ENCODE results near the gene ANO4.
A peak's percentile ranks its signal among the peaks of the same experiment; 100 is the strongest.
"Not testable (repeated sequence)": the region's sequence is repeated elsewhere in the genome, so short reads cannot be mapped to it uniquely, and the experiment has no call there.

ANO4 gene

DNA sequence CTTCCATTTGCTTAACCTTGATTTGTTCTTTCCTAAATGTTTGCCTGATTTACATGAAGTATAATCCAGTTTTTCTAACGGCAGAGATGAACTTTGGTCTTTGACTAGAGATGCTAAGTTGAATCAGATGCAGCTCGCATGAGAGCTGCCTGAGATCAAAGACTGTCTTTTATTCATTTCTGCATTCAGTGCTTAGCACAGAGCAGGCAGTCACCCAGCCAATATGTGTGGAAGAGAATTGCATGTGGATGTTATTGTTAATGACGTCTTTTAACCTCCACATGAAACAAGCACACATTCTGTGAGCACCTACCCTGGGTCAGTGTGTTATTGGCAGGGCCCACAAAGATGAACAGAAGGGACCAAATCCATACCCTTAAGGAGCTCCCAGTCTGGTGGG lies 316.3 kb downstream of the ANO4 start:
- no peak for DNase-seq

DNA sequence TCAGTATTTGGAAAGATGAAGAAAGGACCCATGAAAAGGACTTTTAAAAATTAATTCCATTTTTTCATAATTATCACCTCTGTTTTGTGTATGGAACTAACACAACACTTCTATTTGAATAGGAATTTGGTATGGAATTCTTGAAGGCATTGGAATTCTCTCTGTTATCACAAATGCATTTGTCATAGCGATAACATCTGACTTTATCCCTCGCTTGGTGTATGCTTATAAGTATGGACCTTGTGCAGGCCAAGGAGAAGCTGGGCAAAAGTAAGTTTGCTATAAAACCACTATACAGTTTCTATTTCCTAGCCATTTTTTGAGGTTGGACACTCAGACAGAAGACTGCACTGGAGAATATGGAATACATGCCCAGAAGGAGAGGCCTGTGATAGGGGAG lies 316.9 kb downstream of the ANO4 start:
- DNase-seq = no peak

DNA sequence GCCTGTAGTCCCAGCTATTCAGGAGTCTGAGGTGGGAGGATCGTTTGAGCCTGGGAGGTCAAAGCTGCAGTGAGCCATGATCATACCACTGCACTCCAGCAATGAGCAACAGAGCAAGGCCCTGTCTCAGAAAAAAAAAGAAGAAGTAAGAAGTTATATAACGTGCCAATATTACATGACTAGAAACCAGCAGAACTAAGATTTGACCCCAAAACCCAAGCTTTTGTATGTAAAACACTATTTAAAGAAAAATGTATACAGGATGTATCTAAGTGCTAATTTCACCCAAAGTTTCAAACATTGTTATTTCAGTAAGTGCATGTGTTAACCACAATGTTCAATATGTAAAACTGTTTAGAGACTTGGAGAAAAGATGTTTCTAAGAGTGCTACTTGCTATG lies 320.8 kb downstream of the ANO4 start:
- no peak for DNase-seq

DNA sequence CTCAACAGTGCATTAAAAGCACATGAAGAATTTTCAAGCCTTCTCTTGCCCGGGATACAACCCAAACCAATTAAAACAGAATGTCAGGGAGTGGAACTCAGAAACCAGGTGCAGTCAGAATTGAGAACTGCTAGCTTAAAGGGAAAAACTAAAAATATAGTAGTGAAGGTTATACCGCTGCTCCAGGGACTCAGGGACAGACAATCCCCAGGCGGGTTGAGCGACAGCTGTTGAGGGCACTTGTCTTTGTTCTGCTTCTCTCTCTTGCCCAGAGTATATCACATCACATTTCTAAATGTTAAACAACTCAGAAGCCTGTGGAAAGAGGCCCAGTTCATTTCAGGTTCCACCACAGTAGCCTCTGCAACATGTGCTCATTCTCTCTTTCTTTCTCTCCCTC lies 322.3 kb downstream of the ANO4 start:
- DNase-seq = peak; percentile 26

DNA sequence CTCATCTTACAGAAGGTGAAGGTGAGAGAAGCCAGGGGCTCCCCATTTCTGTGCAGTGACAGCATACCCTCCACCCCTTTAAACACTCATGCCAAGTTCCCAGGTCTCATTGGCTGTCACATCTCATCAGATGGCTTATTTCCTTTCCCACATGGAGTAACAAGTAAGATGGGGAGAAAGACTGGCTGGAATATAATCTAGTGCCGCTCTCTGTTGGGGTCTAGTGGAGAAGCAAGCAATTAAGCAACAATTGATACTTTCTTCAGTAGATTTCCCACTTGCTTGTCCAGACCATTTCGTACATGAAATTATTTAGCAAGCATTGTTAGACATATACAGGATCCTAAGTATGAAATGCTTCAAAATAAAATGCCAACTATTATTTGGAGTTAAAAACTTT lies 323.3 kb downstream of the ANO4 start:
- no peak for DNase-seq

DNA sequence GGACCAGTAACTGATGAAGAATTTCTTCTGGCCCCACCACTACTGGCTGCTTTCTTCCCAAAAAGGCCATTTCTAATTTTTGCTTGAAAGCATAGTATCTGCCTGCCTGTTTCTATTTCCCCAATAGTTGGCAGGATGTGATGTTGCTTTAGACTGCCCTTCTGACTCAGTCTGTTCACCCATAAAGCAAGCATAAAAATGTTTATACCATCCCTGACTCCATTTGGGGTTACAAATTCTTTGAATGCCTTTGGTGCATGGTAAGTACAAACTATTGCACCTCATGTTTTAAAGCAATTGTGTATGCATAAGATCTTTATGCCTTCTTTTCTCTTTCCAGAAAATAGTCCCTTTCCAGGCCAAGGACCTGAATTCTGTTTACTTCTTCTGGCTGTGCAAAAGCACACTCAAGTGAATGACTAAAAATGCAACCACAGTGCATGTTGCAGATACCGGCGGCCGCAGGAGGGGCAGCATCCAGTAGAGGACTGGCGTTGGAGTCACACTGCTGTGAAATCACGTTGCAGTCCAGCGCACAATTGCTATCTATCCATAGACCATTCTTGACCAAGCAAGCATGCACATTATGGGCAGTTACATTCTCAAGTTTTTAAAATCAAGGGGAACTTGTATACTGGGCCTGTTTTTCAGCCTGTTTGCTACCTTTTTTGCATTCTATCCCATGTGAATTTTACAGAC lies 333.1 kb downstream of the ANO4 start:
- DNase-seq = no peak

DNA sequence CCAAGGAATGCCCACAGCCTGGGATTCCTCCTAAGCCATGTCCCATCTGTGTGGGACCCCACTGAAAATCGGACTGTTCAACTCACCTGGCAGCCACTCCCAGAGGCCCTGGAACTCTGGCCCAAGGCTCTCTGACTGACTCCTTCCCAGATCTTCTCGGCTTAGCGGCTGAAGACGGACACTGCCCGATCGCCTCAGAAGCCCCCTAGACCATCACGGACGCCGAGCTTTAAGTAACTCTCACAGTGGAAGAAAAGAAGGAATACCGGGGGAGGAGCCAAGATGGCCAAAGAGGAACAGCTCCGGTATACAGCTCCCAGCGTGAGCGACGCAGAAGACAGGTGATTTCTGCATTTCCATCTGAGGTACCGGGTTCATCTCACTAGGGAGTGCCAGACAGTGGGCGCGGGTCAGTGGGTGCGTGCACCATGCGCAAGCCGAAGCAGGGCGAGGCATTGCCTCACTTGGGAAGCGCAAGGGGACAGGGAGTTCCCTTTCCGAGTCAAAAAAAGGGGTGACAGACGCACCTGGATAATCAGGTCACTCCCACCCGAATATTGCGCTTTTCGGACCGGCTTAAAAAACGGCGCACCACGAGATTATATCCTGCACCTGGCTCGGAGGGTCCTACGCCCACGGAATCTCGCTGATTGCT lies 351.3 kb downstream of the ANO4 start:
- not testable (repeated sequence) for DNase-seq

DNA sequence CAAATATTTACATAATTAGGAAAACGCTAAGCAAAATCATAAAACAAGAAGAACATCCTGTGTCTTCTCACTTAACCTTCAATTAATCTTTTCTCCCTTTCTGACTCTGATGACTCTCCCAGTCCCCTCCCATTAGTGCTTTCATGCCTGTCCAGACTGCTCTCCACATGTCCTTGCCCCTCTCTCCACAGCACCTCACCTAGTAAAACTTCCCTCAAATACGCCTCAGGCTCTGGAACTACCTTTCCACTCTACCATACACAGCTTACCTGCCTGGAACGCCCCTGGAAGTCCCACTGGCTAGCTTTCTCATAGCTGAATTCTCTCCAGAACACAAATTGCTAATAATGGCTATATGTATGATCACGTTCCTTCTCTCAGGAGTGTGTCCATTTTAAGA lies 370.7 kb downstream of the ANO4 start:
- DNase-seq = no peak

DNA sequence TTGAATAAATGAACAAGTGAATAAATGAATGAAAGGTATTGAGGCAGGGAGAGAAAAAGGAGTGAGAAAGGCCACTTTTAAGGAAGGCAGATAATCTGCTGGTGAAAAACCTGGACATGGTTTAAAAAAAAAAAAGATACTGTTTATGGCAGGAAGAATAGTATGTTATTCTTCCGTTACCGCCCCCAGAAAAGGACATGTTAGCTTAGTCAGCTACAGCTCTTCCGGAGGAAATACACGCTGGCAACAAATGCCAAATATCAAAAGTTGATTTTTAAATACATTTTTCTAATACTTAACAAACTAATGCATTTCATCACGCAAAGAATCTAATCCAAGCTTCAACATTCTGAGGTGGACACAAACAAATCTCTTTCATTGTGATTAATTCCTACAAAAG lies 372.3 kb downstream of the ANO4 start:
- DNase-seq = no peak

DNA sequence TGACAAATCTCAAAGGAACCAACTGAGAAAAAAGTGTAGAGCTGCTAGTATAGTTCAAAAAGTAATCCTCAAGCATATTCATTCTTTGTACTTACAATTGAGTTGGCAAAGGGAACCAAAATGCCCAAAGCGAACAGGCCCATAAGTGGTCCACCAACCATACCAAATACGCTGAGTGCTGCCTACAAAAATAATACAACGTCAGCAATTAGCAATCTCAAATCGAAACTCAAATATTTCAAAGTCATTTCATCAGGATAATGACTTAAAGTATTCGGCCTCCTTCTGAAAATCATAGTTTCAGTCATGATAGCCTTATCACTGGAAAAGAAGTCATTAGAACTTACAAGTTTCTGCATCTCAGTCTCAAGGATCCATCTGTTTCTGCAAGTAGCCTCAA lies 373.4 kb downstream of the ANO4 start:
- no peak for DNase-seq

DNA sequence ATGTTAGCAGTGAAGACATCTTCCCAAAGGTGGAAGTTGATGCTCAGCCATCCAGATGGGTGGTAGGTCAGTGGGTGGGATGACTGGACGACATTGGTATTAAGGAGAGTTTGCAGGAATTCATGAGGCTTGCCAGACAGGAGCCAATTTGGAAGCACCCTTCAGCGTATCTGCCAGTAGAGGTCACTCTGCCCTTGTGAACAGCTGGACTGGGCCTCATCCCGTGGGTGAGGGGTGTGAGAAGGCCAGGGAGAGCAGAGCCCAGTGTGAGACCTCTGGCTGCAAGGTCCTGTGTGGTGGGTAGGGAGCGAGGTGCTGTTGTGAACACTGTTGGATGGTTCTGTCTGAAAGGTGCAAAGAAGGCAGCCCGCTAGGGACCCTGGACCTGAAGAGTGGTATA lies 377.7 kb downstream of the ANO4 start:
- peak; percentile 28 for DNase-seq

DNA sequence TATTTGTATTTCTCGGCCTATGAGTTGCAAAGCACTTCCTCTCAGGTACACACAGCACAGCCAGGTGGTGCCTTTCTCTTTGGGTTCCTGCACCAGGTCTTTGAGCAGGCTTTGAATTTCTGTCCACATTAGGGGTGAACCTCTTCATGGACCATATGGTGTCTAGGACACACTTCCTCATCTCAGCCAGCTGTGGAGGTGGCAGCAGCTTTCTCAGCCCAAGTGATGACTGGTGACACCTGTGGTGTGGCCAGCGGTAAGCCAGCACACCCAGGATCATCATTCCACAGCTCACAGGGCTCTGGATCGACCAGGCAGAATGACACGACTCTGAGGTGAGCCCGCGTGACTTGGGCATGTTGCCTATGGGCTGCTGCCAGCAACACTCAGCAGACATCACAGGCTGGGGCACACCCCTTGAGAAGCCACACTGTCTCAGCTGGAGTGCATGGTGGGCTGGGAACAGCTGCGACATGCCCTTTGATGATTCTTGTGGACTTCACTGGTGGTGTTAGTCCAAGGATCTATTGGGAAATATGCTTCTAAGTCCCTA lies 378.7 kb downstream of the ANO4 start:
- no peak for DNase-seq

DNA sequence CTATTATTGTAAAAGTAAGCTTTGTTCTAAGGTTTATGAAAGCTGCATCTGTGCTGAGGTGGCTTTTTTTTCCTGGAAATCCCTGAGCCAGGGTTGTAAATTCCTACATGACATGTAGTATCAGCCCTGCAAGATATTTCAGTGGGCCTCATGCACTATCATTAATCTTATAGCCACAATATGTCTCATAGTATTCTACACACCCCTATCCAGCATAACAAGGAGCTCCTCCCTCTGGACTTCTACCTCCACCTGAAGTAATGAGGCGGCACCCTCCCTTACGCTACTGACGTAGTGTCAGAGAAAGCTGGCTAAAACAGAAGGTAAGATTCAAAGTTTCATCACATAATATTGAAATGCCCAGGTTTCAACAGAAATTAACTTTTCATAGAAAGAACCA lies 380.0 kb downstream of the ANO4 start:
- DNase-seq = no peak
